K562 (cell line): Measurements from ENCODE around the gene FBXO44. TPM values are rescaled to one million over a fixed set of nuclear protein-coding genes. Genes with fewer than 3 reads are reported as not detected.
A peak's percentile ranks its signal among the peaks of the same experiment; 100 is the strongest.

Experiments
- CBFA2T3 ChIP-seq: fragments of 450-650 bp; IDR thresholded peaks from 2 replicates; pipeline ENCODE4 v1.6.1; 2017
- MEF2D ChIP-seq: conservative IDR thresholded peaks from 2 replicates; pipeline ENCODE4 v1.6.1; 2016; ENCODE audit warnings: low read depth, missing genetic modification characterization, missing compliant biosample characterization
- MYBL2 ChIP-seq, 2 experiments: fragments of 450-650 bp in 1 of 2; sonication (generic) in 1 of 2; formaldehyde crosslinking in 1 of 2; IDR thresholded peaks; 2 replicates each; pipeline versions ENCODE4 v1.6.1 to v1.8.1; 2017 to 2022; ENCODE audit warnings: borderline replicate concordance in 1 of 2, inconsistent platforms in 1 of 2, low read depth in 1 of 2, mild to moderate bottlenecking in 1 of 2, missing genetic modification reagents in 1 of 2, moderate library complexity in 1 of 2
- MYC ChIP-seq, 2 experiments: fragments of 250-450 bp in 1 of 2; sonication (Bioruptor Pico) in 1 of 2; IDR thresholded peaks; 2 replicates each; pipeline versions ENCODE4 v1.5.1 to v1.6.1; 2012 to 2021; ENCODE audit warnings: low read depth in 2 of 2, borderline replicate concordance in 1 of 2, improper control_type of control experiment in 1 of 2, low read length in 1 of 2, mild to moderate bottlenecking in 1 of 2, moderate library complexity in 1 of 2
- RFX7 ChIP-seq: fragments of 250-450 bp; sonication (Bioruptor Pico); IDR thresholded peaks from 2 replicates; pipeline ENCODE4 v1.5.1; 2021; ENCODE audit warnings: mild to moderate bottlenecking
- SOX6 ChIP-seq: fragments of 450-650 bp; IDR thresholded peaks from 2 replicates; pipeline ENCODE4 v1.6.1; 2014; ENCODE audit warnings: mild to moderate bottlenecking
- TCF7 ChIP-seq: sonication (generic); IDR thresholded peaks from 2 replicates; pipeline ENCODE4 v1.6.1; 2016; ENCODE audit warnings: antibody characterized with exemption, borderline replicate concordance
- TEAD1 ChIP-seq, 2 experiments: fragments of 450-650 bp in 1 of 2; sonication (generic) in 1 of 2; formaldehyde crosslinking; IDR thresholded peaks; 2 replicates each; pipeline versions ENCODE4 v1.4.0 to v1.8.0; 2020 to 2022; ENCODE audit warnings: mild to moderate bottlenecking in 2 of 2, missing genetic modification reagents in 1 of 2
- ZNF668 ChIP-seq: fragments of 250-450 bp; sonication (Bioruptor Pico); IDR thresholded peaks from 2 replicates; pipeline ENCODE4 v1.8.0; 2022; ENCODE audit warnings: mild to moderate bottlenecking, inconsistent platforms
- polyA plus RNA-seq, 8 experiments: library from polyadenylated mRNA; depleted of rRNA in 4 of 8; stranded (reverse) in 5 of 8; unstranded in 3 of 8; fragments of >200 nt; fragmentation: Nextera tagmentation in 2 of 8; fragmentation: Illumina TruSeq in 1 of 8; extraction: Ambion mirVana in 2 of 8; extraction: Trizol in 1 of 8; gene quantifications; 2 replicates each; pipeline versions ENCODE4 v1.2.1 to v1.2.3, GENCODE V29; 2011 to 2014; ENCODE audit warnings: inconsistent platforms in 1 of 8, missing spikeins in 1 of 8
- total RNA-seq, 7 experiments: library from RNA; depleted of rRNA in 6 of 7; stranded (reverse); fragments of >200 nt in 6 of 7; fragmentation: Illumina TruSeq in 2 of 7; extraction: Trizol in 2 of 7; gene quantifications; 2 replicates each; pipeline versions ENCODE4 v1.2.1 to v1.2.3, GENCODE V29; 2011 to 2021; ENCODE audit warnings: low replicate concordance in 1 of 7
- TF ChIP-seq, protein P1 (sequence below), 2 experiments: fragments of 150-350 bp in 1 of 2; IDR thresholded peaks; 2 replicates each; pipeline ENCODE4 v1.6.1; 2012 to 2016; ENCODE audit warnings: low read depth in 2 of 2, low read length in 2 of 2, mild to moderate bottlenecking in 1 of 2, moderate library complexity in 1 of 2
- TF ChIP-seq, protein P2 (sequence below): fragments of 250-450 bp; sonication (Bioruptor Pico); IDR thresholded peaks from 2 replicates; pipeline ENCODE4 v1.8.0; 2022; ENCODE audit warnings: moderate library complexity, mild to moderate bottlenecking, inconsistent platforms
- TF ChIP-seq, protein P3 (sequence below): fragments of 450-650 bp; IDR thresholded peaks from 2 replicates; pipeline ENCODE4 v1.7.1; 2018; ENCODE audit warnings: mild to moderate bottlenecking, low read depth; ENCODE audit not compliant: partially characterized antibody
- TF ChIP-seq, protein P4 (sequence below): sonication (generic); formaldehyde crosslinking; IDR thresholded peaks from 2 replicates; pipeline ENCODE4 v1.8.1; 2023; ENCODE audit warnings: mild to moderate bottlenecking, missing genetic modification reagents

Gene FBXO44
- total and polyA plus RNA-seq, 9 of the 15 experiments (the other 6 are each of a cell fraction or from before 2014, with no cell fraction given) = 0.69 to 20.9 (median 6.7) TPM

DNA sequence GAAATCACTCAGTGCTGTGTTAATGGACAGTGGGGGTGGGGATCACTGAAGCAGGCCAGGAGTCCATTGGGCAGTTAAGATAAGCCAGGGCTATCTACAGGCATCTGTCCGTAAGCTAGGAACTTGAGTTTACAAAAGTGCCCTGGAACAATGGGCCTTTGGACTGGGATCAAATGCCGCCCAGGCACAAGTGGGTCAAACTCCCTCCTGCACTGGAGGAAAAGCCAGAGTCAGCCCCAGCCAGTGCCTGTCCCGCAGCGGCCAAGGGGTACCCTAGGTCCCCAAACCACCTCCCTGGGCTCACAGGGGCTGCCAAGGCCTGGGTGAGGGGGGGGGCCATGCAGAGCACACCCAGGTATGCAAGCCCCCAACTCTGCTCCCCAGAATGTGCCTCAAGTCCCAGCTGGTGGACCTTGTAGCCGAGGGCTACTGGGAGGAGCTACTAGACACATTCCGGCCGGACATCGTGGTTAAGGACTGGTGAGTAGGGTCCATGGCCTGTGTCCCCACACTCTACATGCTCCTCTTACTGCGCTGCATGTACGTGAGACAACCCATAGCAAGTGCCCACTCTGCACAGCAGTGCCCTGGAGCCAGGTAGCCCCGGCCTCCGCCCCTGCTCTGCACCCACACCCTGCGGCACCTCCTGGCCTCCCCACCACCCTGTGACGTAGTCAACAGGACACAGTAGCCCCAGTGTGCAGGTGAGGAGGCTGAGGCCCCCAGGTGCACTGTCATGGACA, 17.0 kb downstream of the FBXO44 start (continued):
- TF ChIP-seq, protein P1, sequence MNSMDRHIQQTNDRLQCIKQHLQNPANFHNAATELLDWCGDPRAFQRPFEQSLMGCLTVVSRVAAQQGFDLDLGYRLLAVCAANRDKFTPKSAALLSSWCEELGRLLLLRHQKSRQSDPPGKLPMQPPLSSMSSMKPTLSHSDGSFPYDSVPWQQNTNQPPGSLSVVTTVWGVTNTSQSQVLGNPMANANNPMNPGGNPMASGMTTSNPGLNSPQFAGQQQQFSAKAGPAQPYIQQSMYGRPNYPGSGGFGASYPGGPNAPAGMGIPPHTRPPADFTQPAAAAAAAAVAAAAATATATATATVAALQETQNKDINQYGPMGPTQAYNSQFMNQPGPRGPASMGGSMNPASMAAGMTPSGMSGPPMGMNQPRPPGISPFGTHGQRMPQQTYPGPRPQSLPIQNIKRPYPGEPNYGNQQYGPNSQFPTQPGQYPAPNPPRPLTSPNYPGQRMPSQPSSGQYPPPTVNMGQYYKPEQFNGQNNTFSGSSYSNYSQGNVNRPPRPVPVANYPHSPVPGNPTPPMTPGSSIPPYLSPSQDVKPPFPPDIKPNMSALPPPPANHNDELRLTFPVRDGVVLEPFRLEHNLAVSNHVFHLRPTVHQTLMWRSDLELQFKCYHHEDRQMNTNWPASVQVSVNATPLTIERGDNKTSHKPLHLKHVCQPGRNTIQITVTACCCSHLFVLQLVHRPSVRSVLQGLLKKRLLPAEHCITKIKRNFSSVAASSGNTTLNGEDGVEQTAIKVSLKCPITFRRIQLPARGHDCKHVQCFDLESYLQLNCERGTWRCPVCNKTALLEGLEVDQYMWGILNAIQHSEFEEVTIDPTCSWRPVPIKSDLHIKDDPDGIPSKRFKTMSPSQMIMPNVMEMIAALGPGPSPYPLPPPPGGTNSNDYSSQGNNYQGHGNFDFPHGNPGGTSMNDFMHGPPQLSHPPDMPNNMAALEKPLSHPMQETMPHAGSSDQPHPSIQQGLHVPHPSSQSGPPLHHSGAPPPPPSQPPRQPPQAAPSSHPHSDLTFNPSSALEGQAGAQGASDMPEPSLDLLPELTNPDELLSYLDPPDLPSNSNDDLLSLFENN (IDR thresholded peaks at IDR 0.05; ENCODE audit: low read depth in 2 of 2, low read length in 2 of 2) = peak in 1 of 2 experiments; percentile 87; a peak in 2 of 4 replicates
- TF ChIP-seq MYBL2 (IDR thresholded peaks at IDR 0.05; ENCODE audit: low read depth) (no peak), MYBL2 (CRISPR knock-in tag; IDR thresholded peaks at IDR 0.05; ENCODE audit: borderline replicate concordance) (no peak), CBFA2T3 (peak; percentile 93), MYC (IDR thresholded peaks at IDR 0.05; ENCODE audit: low read depth, low read length) (peak; percentile 65), MYC (CRISPR knock-in tag; IDR thresholded peaks at IDR 0.05; ENCODE audit: borderline replicate concordance, low read depth) (0 out of 2 replicates have a peak, but pooled peaks have one; percentile 33), MEF2D (0 out of 2 replicates have a peak, but pooled peaks have one; percentile 36), TEAD1 (CRISPR knock-in tag; IDR thresholded peaks at IDR 0.05) (0 out of 4 replicates have a peak, but pooled peaks of 1 of the 2 experiments have one; percentile 32), SOX6 (peak; percentile 98), TCF7 (no peak), ZNF668 (CRISPR knock-in tag) (0 out of 2 replicates have a peak, but pooled peaks have one; percentile 20), RFX7 (no peak)
- TF ChIP-seq, protein P2, sequence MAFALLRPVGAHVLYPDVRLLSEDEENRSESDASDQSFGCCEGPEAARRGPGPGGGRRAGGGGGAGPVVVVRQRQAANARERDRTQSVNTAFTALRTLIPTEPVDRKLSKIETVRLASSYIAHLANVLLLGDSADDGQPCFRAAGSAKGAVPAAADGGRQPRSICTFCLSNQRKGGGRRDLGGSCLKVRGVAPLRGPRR (CRISPR knock-in tag) = no peak
- TF ChIP-seq, protein P3, sequence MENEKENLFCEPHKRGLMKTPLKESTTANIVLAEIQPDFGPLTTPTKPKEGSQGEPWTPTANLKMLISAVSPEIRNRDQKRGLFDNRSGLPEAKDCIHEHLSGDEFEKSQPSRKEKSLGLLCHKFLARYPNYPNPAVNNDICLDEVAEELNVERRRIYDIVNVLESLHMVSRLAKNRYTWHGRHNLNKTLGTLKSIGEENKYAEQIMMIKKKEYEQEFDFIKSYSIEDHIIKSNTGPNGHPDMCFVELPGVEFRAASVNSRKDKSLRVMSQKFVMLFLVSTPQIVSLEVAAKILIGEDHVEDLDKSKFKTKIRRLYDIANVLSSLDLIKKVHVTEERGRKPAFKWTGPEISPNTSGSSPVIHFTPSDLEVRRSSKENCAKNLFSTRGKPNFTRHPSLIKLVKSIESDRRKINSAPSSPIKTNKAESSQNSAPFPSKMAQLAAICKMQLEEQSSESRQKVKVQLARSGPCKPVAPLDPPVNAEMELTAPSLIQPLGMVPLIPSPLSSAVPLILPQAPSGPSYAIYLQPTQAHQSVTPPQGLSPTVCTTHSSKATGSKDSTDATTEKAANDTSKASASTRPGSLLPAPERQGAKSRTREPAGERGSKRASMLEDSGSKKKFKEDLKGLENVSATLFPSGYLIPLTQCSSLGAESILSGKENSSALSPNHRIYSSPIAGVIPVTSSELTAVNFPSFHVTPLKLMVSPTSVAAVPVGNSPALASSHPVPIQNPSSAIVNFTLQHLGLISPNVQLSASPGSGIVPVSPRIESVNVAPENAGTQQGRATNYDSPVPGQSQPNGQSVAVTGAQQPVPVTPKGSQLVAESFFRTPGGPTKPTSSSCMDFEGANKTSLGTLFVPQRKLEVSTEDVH = peak; percentile 65
- TF ChIP-seq, protein P4, sequence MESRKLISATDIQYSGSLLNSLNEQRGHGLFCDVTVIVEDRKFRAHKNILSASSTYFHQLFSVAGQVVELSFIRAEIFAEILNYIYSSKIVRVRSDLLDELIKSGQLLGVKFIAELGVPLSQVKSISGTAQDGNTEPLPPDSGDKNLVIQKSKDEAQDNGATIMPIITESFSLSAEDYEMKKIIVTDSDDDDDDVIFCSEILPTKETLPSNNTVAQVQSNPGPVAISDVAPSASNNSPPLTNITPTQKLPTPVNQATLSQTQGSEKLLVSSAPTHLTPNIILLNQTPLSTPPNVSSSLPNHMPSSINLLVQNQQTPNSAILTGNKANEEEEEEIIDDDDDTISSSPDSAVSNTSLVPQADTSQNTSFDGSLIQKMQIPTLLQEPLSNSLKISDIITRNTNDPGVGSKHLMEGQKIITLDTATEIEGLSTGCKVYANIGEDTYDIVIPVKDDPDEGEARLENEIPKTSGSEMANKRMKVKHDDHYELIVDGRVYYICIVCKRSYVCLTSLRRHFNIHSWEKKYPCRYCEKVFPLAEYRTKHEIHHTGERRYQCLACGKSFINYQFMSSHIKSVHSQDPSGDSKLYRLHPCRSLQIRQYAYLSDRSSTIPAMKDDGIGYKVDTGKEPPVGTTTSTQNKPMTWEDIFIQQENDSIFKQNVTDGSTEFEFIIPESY = no peak
